Stimulated activated CD8-positive, alpha-beta memory T cell treated with anti-CD3 and anti-CD28 coated beads, Interleukin-12 subunit alpha, Interleukin-12 subunit beta, amount 100 ng/mL, for 24 hours (primary cell): ENCODE measurements around the gene FKBP14.

ENCODE experiments used
- DNase-seq: peaks from one replicate; pipeline ENCODE4 v3.0.0-alpha.2; 2020; ENCODE audit errors: extremely low read depth

FKBP14 gene

DNA sequence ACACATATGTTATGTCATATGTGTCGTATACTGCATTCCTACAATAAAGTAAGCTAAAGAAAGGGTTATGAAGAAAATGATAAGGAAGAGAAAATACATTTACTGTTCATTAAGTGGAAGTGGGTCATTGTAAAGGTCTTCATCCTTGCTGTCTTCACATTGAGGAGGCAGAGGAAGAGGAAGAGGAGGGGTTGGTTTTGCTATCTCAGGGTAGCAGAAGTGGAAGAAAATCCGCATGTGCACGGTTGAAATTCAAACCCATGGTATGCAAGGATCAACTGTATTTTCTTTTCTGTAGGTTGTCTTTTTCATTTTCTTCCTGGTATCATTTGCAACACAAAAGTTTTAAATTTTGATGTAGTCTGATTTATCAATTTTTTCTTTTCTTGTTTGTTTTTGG, 8.0 kb upstream of the FKBP14 start:
- no peak for DNase-seq

DNA sequence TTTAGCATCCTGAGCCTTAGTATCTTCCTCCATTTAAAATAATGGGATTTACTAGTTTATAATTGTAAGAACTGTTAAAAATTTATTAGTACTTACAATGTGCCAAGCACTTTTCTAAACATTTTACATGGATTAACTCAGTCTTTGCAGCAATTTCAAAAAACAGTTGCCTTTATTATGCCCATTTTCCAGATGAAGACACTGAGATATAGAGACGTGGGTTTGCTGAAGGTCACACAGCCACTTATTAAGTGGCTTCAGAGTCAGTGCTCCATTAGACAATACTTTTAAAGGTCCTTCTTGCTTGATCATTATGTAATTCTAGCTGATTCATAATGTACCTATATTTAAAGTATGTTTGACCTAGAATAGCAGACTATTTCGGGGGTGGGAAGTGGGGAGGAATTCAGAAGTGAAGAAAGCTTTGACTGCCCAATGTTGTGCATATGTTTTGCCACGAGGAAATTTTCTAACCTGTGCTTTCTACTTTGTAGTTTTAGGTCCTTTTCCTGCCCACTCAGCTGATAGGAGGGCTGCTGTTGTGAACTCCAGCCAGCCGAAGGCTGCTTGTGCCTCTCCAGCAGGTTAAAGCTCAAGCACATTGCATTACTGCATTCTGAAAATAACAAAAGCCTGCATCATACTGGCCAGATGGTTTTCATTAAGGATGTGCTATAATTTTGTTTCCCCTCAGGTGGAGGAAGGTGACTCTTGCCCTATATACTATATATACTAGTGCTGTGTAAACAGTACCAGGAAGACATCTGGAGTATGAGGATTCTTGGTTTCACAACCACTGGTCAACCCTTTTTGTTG, 6.0 kb upstream of the FKBP14 start:
- DNase-seq, result no peak

- no peak for DNase-seq
Measured at GRCh38 chr7:30029696-30030095, 3.2 kb upstream of the FKBP14 start.

- no peak for DNase-seq
Measured at GRCh38 chr7:30028749-30029635, 2.5 kb upstream of the FKBP14 start.

GRCh38 chr7:30028216-30028748, 1.8 kb upstream of the FKBP14 start, which contains the start of gene PLEKHA8:
PLEKHA8 (plus strand) TSS chr7:30028412; CDS start chr7:30028763, 351 bp downstream.
- peak; percentile 65 for DNase-seq

DNA sequence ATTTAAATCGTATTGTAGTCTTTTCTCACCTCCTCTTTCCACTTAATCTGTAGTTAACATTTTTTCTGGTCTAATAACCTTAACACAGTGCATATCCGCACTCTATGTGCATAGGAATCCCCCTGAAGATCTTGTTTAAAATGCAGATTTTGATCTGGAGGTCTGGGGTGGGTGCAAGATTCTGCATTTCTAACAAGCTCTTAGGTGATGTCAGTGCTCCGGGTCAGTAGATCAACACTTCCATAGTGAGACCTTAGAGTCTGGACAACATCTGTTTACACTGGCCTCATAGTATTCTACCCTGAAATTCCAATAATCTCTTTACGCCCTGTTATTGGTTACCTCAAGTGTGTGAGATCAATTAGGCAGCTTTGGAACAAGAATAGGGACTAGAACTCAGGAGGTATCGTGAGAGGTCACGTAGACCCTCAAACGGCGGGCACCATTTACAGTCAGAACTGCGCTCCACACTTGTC, 1.3 kb upstream of the FKBP14 start:
- no peak for DNase-seq

- DNase-seq, result no peak
Measured at GRCh38 chr7:30027065-30027456, 559 bp upstream of the FKBP14 start.

DNA sequence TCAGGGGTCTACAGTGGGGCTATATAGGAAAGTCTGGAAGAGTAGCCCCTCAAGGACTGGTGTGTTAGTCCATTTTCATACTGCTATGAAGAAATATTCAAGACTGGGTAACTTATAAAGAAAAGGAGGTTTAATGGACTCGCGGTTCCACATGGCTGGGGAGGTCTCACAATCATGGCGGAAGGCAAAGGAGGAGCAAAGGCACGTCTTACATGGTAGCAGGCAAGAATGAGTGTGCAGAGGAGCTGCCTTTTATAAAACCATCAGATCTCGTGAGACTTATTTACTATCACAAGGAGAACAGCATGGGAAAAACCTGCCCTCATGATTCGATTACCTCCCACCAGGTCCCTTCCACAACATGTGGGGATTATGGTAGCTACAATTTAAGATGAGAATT, 3.0 kb downstream of the FKBP14 start:
- DNase-seq, result no peak

- DNase-seq, result no peak
Measured at GRCh38 chr7:30022991-30023390, 3.5 kb downstream of the FKBP14 start.

- no peak for DNase-seq
Measured at GRCh38 chr7:30020535-30020934, 6.0 kb downstream of the FKBP14 start.

GRCh38 chr7:30019960-30020359, 6.5 kb downstream of the FKBP14 start:
- DNase-seq, result no peak

DNA sequence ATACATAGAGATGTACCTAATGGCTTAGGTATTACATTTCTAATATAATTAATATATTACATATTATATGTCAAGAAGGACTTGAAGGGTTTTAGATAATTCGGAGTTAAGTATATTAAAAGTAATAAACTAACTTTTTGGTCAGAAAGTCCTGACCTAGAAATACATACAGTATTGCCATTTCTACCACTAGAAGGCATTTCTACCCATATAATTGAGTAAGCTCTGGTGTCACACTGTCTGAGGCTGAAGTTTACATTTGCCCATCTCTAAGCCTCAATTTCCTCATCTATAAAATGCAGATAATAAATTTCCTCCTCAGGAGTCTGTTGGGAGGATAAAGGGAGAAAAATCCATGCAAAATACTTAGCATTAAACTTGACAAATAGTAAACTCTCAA, 7.1 kb downstream of the FKBP14 start:
- DNase-seq, result no peak

DNA sequence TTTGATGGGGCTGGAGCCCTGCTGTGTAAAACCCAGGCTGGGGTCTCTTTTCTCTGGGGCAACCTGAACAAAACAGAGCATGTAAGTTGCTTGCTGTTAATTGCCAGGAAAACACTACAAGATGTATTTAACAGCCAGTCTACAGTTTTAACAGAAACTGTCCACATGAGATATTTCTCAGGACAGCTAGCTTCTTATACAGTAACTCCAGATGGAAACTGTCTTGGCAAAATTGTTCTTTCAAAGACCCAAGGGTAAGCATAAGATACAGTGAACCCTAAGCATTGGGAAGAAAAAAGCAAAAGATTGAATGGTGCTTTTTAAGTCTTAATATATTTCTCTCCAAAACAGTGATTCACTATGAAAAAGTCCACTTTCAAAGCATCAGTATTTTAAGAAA, 8.1 kb downstream of the FKBP14 start:
- DNase-seq, result no peak

GRCh38 chr7:30012757-30013156, 13.7 kb downstream of the FKBP14 start:
- no peak for DNase-seq

DNA sequence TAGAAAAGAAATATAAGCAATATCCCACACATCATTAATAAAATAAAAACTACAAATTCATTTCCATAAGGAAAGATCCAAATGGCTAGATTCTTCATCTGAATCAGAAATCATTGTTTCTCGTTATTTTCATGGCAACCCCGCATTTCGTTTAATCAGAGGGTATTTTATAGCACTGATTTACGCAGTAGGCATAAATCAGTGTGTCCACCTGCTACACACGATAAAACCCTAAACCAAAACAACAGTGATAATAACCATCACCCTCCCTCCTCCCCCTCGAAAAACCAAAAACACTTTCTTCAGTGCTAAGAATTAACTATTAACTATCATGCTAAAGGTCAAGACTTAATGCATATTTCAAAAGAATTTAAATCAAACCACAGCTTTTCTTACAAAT, 16.5 kb downstream of the FKBP14 start:
- no peak for DNase-seq

DNA sequence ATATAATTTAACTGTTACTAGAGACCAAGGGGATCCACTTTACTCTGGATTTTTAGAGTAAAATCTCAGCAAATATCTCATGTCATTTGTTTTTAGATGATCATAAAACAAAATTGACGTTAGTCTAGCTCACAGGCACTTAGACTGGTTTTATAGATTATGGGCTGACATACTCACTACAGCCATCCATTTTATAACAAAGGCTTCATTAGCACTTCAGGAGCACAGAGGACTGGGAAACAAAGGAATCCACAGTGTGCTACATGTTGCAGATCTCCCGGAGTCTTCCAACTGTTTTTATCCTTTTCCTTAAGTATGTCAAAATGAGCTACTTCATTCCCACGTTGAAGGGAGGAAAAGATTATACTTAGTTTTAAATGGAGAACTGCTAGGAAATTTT, 21.0 kb downstream of the FKBP14 start:
- DNase-seq, result no peak

- no peak for DNase-seq
Measured at GRCh38 chr7:30003098-30003497, 23.4 kb downstream of the FKBP14 start.

DNA sequence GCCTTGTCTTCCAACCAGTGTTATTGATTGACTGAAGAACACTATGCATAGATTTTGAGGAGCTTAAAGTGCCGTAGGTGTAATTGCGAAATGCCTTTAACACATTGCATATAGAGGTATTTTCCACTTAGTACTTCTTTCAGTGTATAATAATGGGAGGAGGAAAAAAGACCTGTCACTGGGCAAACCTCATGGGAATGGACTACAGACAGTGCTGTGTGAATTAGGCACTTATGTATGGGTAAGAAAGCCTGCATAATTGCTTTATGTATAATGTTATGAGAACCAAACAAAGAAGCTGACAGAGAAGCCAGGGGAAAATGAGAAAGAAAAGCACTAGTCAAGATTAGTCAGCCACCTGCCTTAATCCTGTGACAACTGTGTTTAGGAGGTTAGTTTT, 24.5 kb downstream of the FKBP14 start:
- DNase-seq, result no peak

DNA sequence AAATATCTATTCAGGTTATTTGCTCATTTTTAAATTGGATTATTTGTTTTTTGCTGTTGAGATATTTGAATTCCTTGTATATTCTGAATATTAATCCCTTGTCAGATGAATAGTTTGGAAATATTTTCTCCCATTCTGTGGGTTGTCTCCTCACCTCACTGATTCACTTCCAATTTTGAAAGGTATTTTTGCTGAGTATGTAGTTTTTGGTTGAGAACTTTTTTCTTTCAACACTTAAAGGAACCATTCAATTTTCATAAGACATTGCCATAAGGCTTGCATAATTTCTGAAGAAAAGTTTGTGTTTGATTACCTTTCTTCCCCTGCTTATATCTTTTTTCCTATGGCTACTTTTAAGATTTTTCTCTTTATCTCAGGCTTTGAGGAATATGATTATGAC, 28.0 kb downstream of the FKBP14 start:
- no peak for DNase-seq

GRCh38 chr7:29996321-29996720, 30.2 kb downstream of the FKBP14 start:
- no peak for DNase-seq

- no peak for DNase-seq
Measured at GRCh38 chr7:29995652-29996051, 30.9 kb downstream of the FKBP14 start.

DNA sequence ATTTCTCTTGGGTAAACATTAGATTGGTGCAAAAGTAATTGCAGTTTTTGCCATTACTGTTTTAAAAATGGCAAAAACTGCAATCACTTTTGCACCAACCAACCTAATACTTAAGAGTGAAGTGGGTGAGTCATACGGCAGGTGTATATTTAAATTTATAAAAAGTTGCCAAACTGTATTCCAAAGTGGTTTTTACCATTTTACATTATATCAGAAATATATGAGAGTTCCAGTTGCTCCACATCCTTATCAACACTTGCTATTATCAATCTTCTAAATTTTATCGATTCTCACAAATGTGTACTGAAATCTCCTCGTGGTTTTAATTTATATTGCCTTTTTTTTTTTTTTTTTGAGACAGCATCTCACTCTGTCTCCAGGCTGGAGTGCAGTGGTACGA, 33.4 kb downstream of the FKBP14 start:
- no peak for DNase-seq

- no peak for DNase-seq
Measured at GRCh38 chr7:29991937-29992336, 34.6 kb downstream of the FKBP14 start.
